Stimulated activated CD8-positive, alpha-beta memory T cell treated with anti-CD3 and anti-CD28 coated beads, Interleukin-7, amount 100 ng/mL, for 4 hours (primary cell): ENCODE measurements around the gene PCARE.

Experiments
- DNase-seq, 2 donors: peaks; one replicate each; pipeline ENCODE4 v3.0.0-alpha.2; 2020; ENCODE audit warnings: low read depth in 2 of 2

The PCARE gene

GRCh38 chr2:29039718-29040480, 34.4 kb downstream of the PCARE start:
- no peak for DNase-seq

GRCh38 chr2:29035016-29035745, 39.1 kb downstream of the PCARE start:
- DNase-seq, result no peak

GRCh38 chr2:29033656-29034055, 40.7 kb downstream of the PCARE start:
- no peak for DNase-seq

- DNase-seq, result no peak
Observed at GRCh38 chr2:29033172-29033571, 41.2 kb downstream of the PCARE start.

GRCh38 chr2:29032189-29032588, 42.1 kb downstream of the PCARE start:
- DNase-seq, result no peak

GRCh38 chr2:29031046-29031445, 43.3 kb downstream of the PCARE start:
- DNase-seq, result no peak

GRCh38 chr2:29025711-29026110, 48.6 kb downstream of the PCARE start:
- DNase-seq, result no peak

- no peak for DNase-seq
Observed at GRCh38 chr2:29024882-29025430, 49.4 kb downstream of the PCARE start.

GRCh38 chr2:29023188-29023587, 51.1 kb downstream of the PCARE start:
- DNase-seq, result no peak

- no peak for DNase-seq
Observed at GRCh38 chr2:29022679-29023078, 51.6 kb downstream of the PCARE start.

- DNase-seq, result no peak
Observed at GRCh38 chr2:29021886-29022285, 52.4 kb downstream of the PCARE start.

GRCh38 chr2:29017716-29018435, 56.4 kb downstream of the PCARE start:
- no peak for DNase-seq

GRCh38 chr2:29016504-29016903, 57.8 kb downstream of the PCARE start:
- DNase-seq, result no peak

GRCh38 chr2:29015701-29016470, 58.4 kb downstream of the PCARE start:
- no peak for DNase-seq

- DNase-seq, result peak; percentile 60 to 66
Observed at GRCh38 chr2:29014811-29015421, 59.4 kb downstream of the PCARE start.

- no peak for DNase-seq
Observed at GRCh38 chr2:29014331-29014730, 60.0 kb downstream of the PCARE start.

GRCh38 chr2:29013057-29013780, 61.1 kb downstream of the PCARE start:
- no peak for DNase-seq

GRCh38 chr2:29012211-29012681, 62.1 kb downstream of the PCARE start:
- peak in 1 of 2 donors; percentile 40 for DNase-seq
